HK-2 (cell line): ENCODE measurements around the gene SBF2.
"Not testable (repeated sequence)": the region's sequence is repeated elsewhere in the genome, so short reads cannot be mapped to it uniquely, and the experiment has no call there.

Experiments used
- DNase-seq: peaks from one replicate; pipeline ENCODE4 v3.0.0-alpha.2; 2018; ENCODE audit not compliant: unreplicated experiment

The SBF2 gene

GRCh38 chr11:10117709-10118351 is 176.2 kb downstream of the SBF2 start:
- no peak for DNase-seq

- no peak for DNase-seq
Measured at GRCh38 chr11:10116588-10116987, 177.4 kb downstream of the SBF2 start.

- DNase-seq: no peak
Measured at GRCh38 chr11:10114593-10115404, 179.2 kb downstream of the SBF2 start.

GRCh38 chr11:10113852-10114251 is 180.2 kb downstream of the SBF2 start:
- no peak for DNase-seq

GRCh38 chr11:10109806-10110205 is 184.2 kb downstream of the SBF2 start:
- no peak for DNase-seq

- no peak for DNase-seq
Measured at GRCh38 chr11:10108915-10109680, 184.9 kb downstream of the SBF2 start.

- no peak for DNase-seq
Measured at GRCh38 chr11:10107497-10107896, 186.5 kb downstream of the SBF2 start.

- DNase-seq: no peak
Measured at GRCh38 chr11:10097615-10098014, 196.4 kb downstream of the SBF2 start.

- no peak for DNase-seq
Measured at GRCh38 chr11:10096987-10097386, 197.0 kb downstream of the SBF2 start.

- no peak for DNase-seq
Measured at GRCh38 chr11:10095412-10096208, 198.4 kb downstream of the SBF2 start.

GRCh38 chr11:10092426-10092825 is 201.6 kb downstream of the SBF2 start:
- no peak for DNase-seq

GRCh38 chr11:10091314-10092045 is 202.5 kb downstream of the SBF2 start:
- no peak for DNase-seq

- not testable (repeated sequence) for DNase-seq
Measured at GRCh38 chr11:10087923-10088225, 206.1 kb downstream of the SBF2 start.

- no peak for DNase-seq
Measured at GRCh38 chr11:10087186-10087922, 206.7 kb downstream of the SBF2 start.

GRCh38 chr11:10080138-10080537 is 213.9 kb downstream of the SBF2 start:
- DNase-seq: no peak

- DNase-seq: peak; percentile 37
Measured at GRCh38 chr11:10076458-10077141, 217.4 kb downstream of the SBF2 start.

GRCh38 chr11:10075141-10075540 is 218.9 kb downstream of the SBF2 start:
- DNase-seq: no peak

- no peak for DNase-seq
Measured at GRCh38 chr11:10072841-10073240, 221.2 kb downstream of the SBF2 start.

GRCh38 chr11:10072142-10072541 is 221.9 kb downstream of the SBF2 start:
- DNase-seq: no peak
